HG03064 (cell line): Measurements from ENCODE around the gene CELSR3.

Experiments used
- ATAC-seq: cut with Tn5 transposase; IDR thresholded peaks from one replicate; pipeline ENCODE4 v1.9.1; 2021; ENCODE audit warnings: low read depth; ENCODE audit not compliant: unreplicated experiment

The CELSR3 gene

GRCh38 chr3:48686538-48687219 lies 24.0 kb upstream of the CELSR3 start:
- ATAC-seq = no peak

DNA sequence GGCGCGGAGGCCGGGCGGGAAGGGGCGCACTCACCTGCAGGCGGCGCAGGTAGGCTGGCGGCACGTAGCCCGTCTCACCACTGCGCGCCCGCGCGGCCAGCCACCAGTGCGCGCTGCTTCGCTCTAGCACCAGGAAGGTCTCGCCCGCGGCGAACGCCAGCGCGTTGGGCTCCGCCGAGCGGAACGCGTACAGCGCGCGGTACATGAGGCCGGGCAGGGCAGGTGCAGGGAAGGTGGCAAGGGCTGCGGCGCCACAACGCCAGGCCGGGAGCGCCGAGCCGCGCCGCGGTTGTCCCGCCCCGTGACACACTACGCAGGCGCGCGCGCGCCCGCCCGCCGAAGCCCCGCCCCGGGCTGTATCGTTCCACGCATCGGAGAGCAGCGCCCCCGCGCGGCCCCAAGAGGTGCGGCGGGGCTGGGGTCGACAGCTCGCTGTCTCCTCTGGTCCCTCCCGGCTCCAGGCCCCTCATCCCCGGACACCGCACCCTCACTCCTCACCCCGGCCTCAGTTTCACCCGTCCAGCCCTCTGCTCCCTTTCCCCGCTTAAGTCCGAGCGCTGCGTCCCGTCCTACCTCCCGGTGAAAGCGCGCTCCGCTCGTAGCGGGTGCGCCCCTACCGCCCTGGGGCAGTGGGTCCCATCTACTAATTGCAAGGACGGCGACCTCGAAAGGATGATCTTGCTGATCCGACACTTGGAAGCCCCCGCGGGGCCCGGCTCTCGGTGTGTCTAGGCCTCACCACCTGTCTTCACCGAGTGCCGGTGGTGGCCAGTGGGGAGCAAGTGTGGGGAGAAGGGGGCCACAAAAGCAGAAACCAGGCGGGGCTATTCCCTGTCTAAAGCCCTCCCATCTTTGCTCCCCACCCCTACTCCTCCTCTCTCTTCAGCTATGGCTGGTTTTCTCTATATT lies 23.2 kb upstream of the CELSR3 start, which contains the start of gene NCKIPSD:
Gene NCKIPSD, minus strand, starts transcription at position 313 of the 909 bp plus-strand sequence. Its CDS starts 108 bp downstream, at position 205.
- peak; percentile 67 for ATAC-seq

- no peak for ATAC-seq
Observed at GRCh38 chr3:48685293-48685602, 22.6 kb upstream of the CELSR3 start.

DNA sequence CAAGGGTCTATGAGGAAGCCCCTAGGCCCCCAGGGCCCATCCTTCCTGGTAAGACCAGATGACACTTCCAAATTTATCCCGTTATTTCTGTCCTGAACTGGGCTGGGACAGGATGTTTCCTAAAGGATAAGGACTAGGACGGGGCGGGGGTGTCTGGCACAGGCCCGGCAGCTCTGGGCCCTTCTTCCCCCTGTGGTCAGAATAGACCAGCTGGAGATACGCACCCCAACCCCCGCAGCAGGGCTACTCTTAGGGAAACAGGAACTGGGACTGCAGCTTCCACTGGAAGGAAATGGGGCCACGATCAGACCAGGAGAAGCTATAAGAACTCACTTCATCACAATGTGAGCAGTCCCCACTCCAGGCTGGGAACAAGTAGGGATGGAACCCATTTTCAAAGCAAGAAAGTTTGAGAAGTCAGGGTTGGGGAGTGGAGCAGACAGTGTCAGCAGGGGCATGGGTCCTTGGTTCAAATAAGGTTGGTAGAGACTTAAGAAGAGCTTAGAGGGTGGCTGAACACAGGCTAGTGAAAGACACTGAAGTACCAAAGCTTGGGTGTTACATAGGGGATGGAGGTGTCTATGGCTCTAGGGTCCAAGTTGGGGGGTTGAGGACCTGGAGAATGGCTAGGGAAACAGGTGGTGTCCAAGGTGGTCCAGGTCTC lies 21.9 kb upstream of the CELSR3 start:
- no peak for ATAC-seq

DNA sequence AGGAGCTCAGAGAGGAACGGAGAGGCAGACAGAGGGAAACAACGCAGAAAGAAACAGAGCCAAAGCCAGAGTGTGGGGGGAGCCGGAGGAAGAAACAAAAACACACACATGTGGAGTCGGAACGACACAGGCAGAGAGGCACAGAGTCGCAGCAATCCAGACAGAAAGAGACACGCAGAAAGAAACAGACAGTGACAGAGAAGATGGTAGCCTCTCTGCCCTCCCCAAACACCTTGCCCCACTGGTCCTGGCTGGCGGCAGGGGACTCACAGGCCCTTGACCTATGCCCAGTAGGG lies 21.3 kb upstream of the CELSR3 start:
- ATAC-seq = no peak

GRCh38 chr3:48682786-48683185 lies 20.1 kb upstream of the CELSR3 start:
- no peak for ATAC-seq

DNA sequence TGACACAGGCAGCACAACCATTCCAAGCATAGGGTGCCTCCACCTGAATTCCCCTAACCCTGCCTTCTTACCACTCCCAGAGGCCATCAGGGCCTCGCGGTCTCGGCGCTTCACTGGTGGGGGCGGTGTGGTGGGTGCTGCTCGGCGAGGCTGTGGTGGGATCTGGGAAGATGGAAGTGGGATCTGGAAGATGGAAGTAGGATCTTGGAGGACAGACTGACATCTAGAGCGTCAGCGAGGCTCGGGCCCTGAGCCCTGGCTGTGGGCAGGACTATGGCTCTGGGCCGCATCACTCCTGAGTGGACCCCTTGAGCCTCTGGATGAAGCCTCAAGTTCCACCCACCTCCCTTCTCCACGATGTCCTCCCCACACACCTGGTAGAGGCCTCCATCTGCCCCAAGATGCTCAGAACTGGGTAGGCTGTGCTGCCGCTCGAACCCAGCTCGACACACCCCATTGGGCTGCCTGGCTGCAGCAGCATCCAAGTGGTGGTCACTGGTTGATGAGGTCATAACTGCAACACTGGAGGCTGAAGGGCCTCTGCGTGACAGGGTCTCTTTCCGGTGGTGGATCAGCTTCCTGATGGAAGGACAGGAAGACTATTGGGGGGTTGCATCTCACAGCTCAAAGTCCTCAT lies 19.4 kb upstream of the CELSR3 start:
- ATAC-seq = no peak

- no peak for ATAC-seq
Observed at GRCh38 chr3:48681541-48681880, 18.8 kb upstream of the CELSR3 start.

GRCh38 chr3:48680811-48681540 lies 18.3 kb upstream of the CELSR3 start:
- ATAC-seq = no peak

GRCh38 chr3:48679411-48680391 lies 17.0 kb upstream of the CELSR3 start:
- no peak for ATAC-seq

GRCh38 chr3:48678566-48679380 lies 16.1 kb upstream of the CELSR3 start:
- ATAC-seq = no peak

DNA sequence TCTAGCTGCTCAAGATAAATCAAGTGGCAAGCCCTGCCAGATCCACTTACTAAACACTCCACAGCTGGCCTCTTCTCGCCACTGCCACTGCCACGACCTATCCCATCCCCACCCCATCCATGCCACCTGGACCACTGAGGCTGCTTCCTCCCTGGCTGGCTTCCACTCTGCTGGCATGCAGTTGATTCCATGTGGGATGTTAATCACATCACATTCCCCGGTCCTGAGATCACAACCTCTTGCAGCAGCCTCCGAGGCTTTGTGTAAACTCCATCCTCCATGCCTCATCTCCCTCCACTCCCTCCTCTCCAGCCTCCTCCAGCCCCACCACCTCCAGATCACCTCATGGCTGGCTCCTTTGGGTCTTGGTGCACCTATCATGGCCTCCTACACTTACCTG lies 15.4 kb upstream of the CELSR3 start:
- ATAC-seq = no peak

- ATAC-seq = no peak
Observed at GRCh38 chr3:48674505-48674904, 11.8 kb upstream of the CELSR3 start.

DNA sequence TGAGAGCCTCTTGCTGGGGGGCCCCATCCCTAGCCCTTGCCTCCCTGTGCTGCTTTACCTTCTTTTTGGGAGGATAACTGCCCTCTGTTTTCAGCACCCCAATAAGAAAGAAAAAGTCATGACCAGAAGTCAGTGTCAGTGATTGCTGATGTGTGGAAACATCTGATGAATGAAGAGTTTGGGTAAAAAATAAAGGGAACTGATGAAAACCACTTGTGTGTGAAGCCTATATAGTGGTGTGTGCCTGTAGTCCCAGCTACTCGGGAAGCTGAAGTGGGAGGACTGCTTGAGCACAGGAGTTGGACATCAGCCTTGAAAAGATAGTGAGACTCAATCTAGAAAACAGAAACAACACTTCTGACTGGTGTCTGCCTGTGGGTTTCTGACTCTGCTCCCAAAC lies 9.8 kb upstream of the CELSR3 start:
- no peak for ATAC-seq

- ATAC-seq = no peak
Observed at GRCh38 chr3:48664929-48665328, 2.2 kb upstream of the CELSR3 start.

DNA sequence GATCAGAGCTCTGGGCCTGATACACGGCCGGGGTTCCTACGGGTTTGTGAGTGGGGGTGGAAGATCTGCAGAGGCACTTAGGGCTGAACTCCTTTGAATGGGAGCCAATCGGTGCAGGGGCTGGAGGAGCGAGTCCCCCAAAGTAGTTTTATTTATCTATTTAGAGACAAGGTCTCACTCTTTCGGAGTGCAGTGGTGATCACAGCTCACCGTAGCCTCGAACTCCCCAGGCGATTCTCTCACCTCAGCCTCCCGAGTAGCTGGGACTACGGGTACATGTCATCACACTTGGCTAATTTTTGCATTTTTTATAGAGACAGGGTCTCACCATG lies 1.6 kb upstream of the CELSR3 start:
- no peak for ATAC-seq

- peak; percentile 82 for ATAC-seq
Observed at GRCh38 chr3:48663489-48664312, 1.0 kb upstream of the CELSR3 start.
